ENCODE measurements around the gene TMPRSS7.

- TF ChIP-seq POLR2A (IDR thresholded peaks at IDR 0.05) (no peak), CTCF (IDR thresholded peaks at IDR 0.05) (no peak)
These were observed 52.5 kb downstream of the TMPRSS7 start for GRCh38 chr3:112086875-112087524.

Measured in body of pancreas (tissue), 4 donors.